GM12878 (cell line): Measurements from ENCODE around the gene RNF41. TPM values are rescaled to one million over a fixed set of nuclear protein-coding genes. Genes with fewer than 3 reads are reported as not detected.

ENCODE experiments used
- ATAC-seq: fragments of 200-7000 bp; cut with Tn5 transposase; 3 replicates; pipeline ENCODE4 v1.9.1; 2020; ENCODE audit warnings: mild to moderate bottlenecking, moderate library complexity
- BruUV-seq: library from RNA; stranded (reverse); fragments of 400-500 nt; replicated peaks from 2 replicates; lab custom pipeline; 2021; lab: Mats Ljungman, UMichigan
- CTCF ChIA-PET: fragments of 300-600 bp; sonication (Branson Sonifier 250); formaldehyde crosslinking; extraction: SDS; loops from one replicate; lab custom pipeline; 2021; ENCODE audit warnings: inconsistent platforms; lab: Yijun Ruan, JAX
- POLR2A ChIA-PET: fragments of 350-600 bp; formaldehyde crosslinking; extraction: SDS; loops from one replicate; lab custom pipeline; 2021; ENCODE audit warnings: inconsistent platforms; lab: Charles Lee
- RAD21 ChIA-PET: fragments of 300-600 bp; sonication (Branson Sonifier 250); formaldehyde crosslinking; loops from one replicate; lab custom pipeline; 2023; ENCODE audit warnings: antibody characterized with exemption; ENCODE audit not compliant: unreplicated experiment; lab: Charles Lee
- SMC1A ChIA-PET: fragments of 300-600 bp; sonication (Branson Sonifier 250); formaldehyde crosslinking; loops from one replicate; lab custom pipeline; 2023; ENCODE audit not compliant: unreplicated experiment, uncharacterized antibody; lab: Charles Lee
- DNase-seq: peaks from one replicate; pipeline ENCODE4 v3.0.0-alpha.2; 2011; ENCODE audit warnings: low read depth, low spot score
- FAIRE-seq: peaks from 3 replicates; lab custom pipeline; 2011; peaks lifted over from hg19 to GRCh38; lab: Jason Lieb, UNC
- H2AFZ ChIP-seq: 2 replicates; pipeline ENCODE4 v1.6.0; 2011; ENCODE audit warnings: low read depth, low read length, control low read depth; ENCODE audit not compliant: control insufficient read depth
- H3K27ac ChIP-seq: 2 replicates; pipeline ENCODE4 v1.5.1; 2011; ENCODE audit warnings: control low read depth; ENCODE audit not compliant: control insufficient read depth, insufficient read depth
- H3K27me3 ChIP-seq, 2 experiments: replicated peaks in 1 of 2; 2 replicates each; pipeline versions ENCODE4 v1.6.0 to v1.6.1; 2011; ENCODE audit warnings: low read length in 1 of 2; ENCODE audit not compliant: control insufficient read depth in 2 of 2, insufficient read depth in 2 of 2
- H3K36me3 ChIP-seq, 2 experiments: 2 replicates each; pipeline ENCODE4 v1.5.1; 2011; ENCODE audit warnings: low read length in 1 of 2; ENCODE audit not compliant: control insufficient read depth in 2 of 2, insufficient read depth in 2 of 2
- H3K4me1 ChIP-seq: 2 replicates; pipeline ENCODE4 v1.6.1; 2011; ENCODE audit warnings: mild to moderate bottlenecking, low read length, moderate library complexity, mixed read lengths; ENCODE audit not compliant: control insufficient read depth, insufficient read depth
- H3K4me2 ChIP-seq: 2 replicates; pipeline ENCODE4 v1.6.0; 2011; ENCODE audit warnings: control low read depth; ENCODE audit not compliant: control insufficient read depth, insufficient read depth
- H3K4me3 ChIP-seq: fragments of 200-600 bp; sonication (generic); 2 replicates; pipeline ENCODE4 v1.5.1; 2016
- H3K79me2 ChIP-seq: 2 replicates; pipeline ENCODE4 v1.6.0; 2011; ENCODE audit warnings: low read length; ENCODE audit not compliant: control insufficient read depth, insufficient read depth
- H3K9ac ChIP-seq: 2 replicates; pipeline ENCODE4 v1.8.0; 2011; ENCODE audit warnings: low read length, control low read depth, mixed read lengths; ENCODE audit not compliant: control insufficient read depth, insufficient read depth
- H3K9me3 ChIP-seq: replicated peaks from 3 replicates; pipeline ENCODE4 v1.5.1; 2011; ENCODE audit warnings: mild to moderate bottlenecking, low read length; ENCODE audit not compliant: control insufficient read depth, insufficient read depth
- H4K20me1 ChIP-seq: 2 replicates; pipeline ENCODE4 v1.6.0; 2011; ENCODE audit not compliant: control insufficient read depth, insufficient read depth
- BACH1 ChIP-seq: fragments of 450-650 bp; IDR thresholded peaks from 2 replicates; pipeline ENCODE4 v1.6.1; 2017; ENCODE audit warnings: mild to moderate bottlenecking, borderline replicate concordance
- BCL11A ChIP-seq: IDR thresholded peaks from 2 replicates; pipeline ENCODE4 v1.6.1; 2011; ENCODE audit warnings: low read depth, low read length
- CEBPB ChIP-seq, 2 experiments: fragments of 150-350 bp in 1 of 2; IDR thresholded peaks; 2 replicates each; pipeline ENCODE4 v1.6.1; 2012 to 2014; ENCODE audit warnings: low read depth in 2 of 2, low read length in 2 of 2, borderline replicate concordance in 1 of 2, inconsistent platforms in 1 of 2
- IRF4 ChIP-seq: IDR thresholded peaks from 2 replicates; pipeline ENCODE4 v1.6.1; 2011; ENCODE audit warnings: low read depth, low read length
- KLF5 ChIP-seq: fragments of 450-650 bp; IDR thresholded peaks from 2 replicates; pipeline ENCODE4 v1.6.1; 2014; ENCODE audit warnings: mild to moderate bottlenecking; ENCODE audit not compliant: partially characterized antibody
- MTA2 ChIP-seq: fragments of 450-650 bp; IDR thresholded peaks from 2 replicates; pipeline ENCODE4 v1.6.1; 2016; ENCODE audit warnings: low read depth, mild to moderate bottlenecking, moderate library complexity
- MYC ChIP-seq: IDR thresholded peaks from 2 replicates; pipeline ENCODE4 v1.6.1; 2011; ENCODE audit warnings: mild to moderate bottlenecking, low read length, moderate library complexity, inconsistent platforms; ENCODE audit not compliant: insufficient read depth, insufficient replicate concordance, insufficient read length, severe bottlenecking
- NRF1 ChIP-seq: conservative IDR thresholded peaks from 2 replicates; pipeline ENCODE4 v1.6.1; 2011; ENCODE audit warnings: mild to moderate bottlenecking, low read depth, low read length, improper control_type of control experiment
- PML ChIP-seq: IDR thresholded peaks from 2 replicates; pipeline ENCODE4 v1.6.1; 2012; ENCODE audit warnings: low read length, inconsistent platforms
- SIN3A ChIP-seq: IDR thresholded peaks from 2 replicates; pipeline ENCODE4 v1.6.1; 2012; ENCODE audit warnings: low read depth, low read length, improper control_type of control experiment
- SPI1 ChIP-seq: IDR thresholded peaks from 2 replicates; pipeline ENCODE4 v1.6.1; 2011; ENCODE audit warnings: low read depth, mild to moderate bottlenecking, low read length, moderate library complexity, borderline replicate concordance; ENCODE audit not compliant: insufficient read depth
- SRF ChIP-seq, 2 experiments: IDR thresholded peaks; 2 replicates each; pipeline ENCODE4 v1.6.1; 2011; ENCODE audit warnings: low read depth in 2 of 2, low read length in 2 of 2, mild to moderate bottlenecking in 1 of 2, moderate library complexity in 1 of 2
- ZNF217 ChIP-seq: fragments of 450-650 bp; IDR thresholded peaks from 2 replicates; pipeline ENCODE4 v1.6.1; 2017; ENCODE audit warnings: antibody characterized with exemption, mild to moderate bottlenecking
- ZNF384 ChIP-seq: IDR thresholded peaks from 2 replicates; pipeline ENCODE4 v1.6.1; 2012; ENCODE audit warnings: low read depth, mild to moderate bottlenecking, low read length, improper control_type of control experiment, borderline replicate concordance
- WGBS: methylation state at CpG from one replicate; pipeline ENCODE4 v1.1.6; 2016; ENCODE audit warnings: low lambda C conversion rate; ENCODE audit not compliant: insufficient replicate concordance, insufficient coverage; ENCODE audit errors: missing lambda C conversion rate; 5-methylcytosine and 5-hydroxymethylcytosine counted together
- in situ Hi-C: fragments of 300-500 bp; cut with MboI; formaldehyde crosslinking; loops from 9 replicates; pipeline ENCODE4 v1.14.3; 2018; ENCODE audit warnings: mixed read lengths
- intact Hi-C: fragments of 100-400 bp; cut with micrococcal nuclease; formaldehyde crosslinking; loops from one replicate; pipeline ENCODE4 v1.14.2; 2022; ENCODE audit not compliant: unreplicated experiment
- polyA plus RNA-seq, 11 experiments: library from polyadenylated mRNA; depleted of rRNA in 4 of 11; unstranded in 6 of 11; stranded (reverse) in 5 of 11; fragments of >200 nt; fragmentation: Nextera tagmentation in 4 of 11; fragmentation: Illumina TruSeq in 1 of 11; extraction: Ambion mirVana in 4 of 11; extraction: Trizol in 1 of 11; gene quantifications; 1 replicate in 1 of 11; 2 replicates in 10 of 11; pipeline versions ENCODE4 v1.2.1 to v1.2.3, GENCODE V29; 2011 to 2016; ENCODE audit warnings: inconsistent platforms in 2 of 11, missing spikeins in 2 of 11, low read depth in 1 of 11
- total RNA-seq, 4 experiments: library from RNA; depleted of rRNA in 3 of 4; stranded (reverse); fragments of >200 nt in 3 of 4; fragmentation: Illumina TruSeq in 1 of 4; extraction: Trizol in 1 of 4; gene quantifications; 2 replicates each; pipeline versions ENCODE4 v1.2.1 to v1.2.3, GENCODE V29; 2013 to 2021
- TF ChIP-seq, protein P1 (sequence below): fragments of 450-650 bp; IDR thresholded peaks from 2 replicates; pipeline ENCODE4 v1.6.1; 2017; ENCODE audit warnings: mild to moderate bottlenecking
- TF ChIP-seq, protein P2 (sequence below): IDR thresholded peaks from 2 replicates; pipeline ENCODE4 v1.6.1; 2012; ENCODE audit warnings: low read length, inconsistent platforms
- TF ChIP-seq, protein P3 (sequence below): fragments of 150-350 bp; IDR thresholded peaks from 2 replicates; pipeline ENCODE4 v1.6.1; 2016; ENCODE audit warnings: low read depth, low read length

RNF41 gene
- total and polyA plus RNA-seq, 10 of the 15 experiments (the other 5 are each of a cell fraction or from before 2014, with no cell fraction given): 11.1 to 47.8 (median 30.6) TPM

DNA sequence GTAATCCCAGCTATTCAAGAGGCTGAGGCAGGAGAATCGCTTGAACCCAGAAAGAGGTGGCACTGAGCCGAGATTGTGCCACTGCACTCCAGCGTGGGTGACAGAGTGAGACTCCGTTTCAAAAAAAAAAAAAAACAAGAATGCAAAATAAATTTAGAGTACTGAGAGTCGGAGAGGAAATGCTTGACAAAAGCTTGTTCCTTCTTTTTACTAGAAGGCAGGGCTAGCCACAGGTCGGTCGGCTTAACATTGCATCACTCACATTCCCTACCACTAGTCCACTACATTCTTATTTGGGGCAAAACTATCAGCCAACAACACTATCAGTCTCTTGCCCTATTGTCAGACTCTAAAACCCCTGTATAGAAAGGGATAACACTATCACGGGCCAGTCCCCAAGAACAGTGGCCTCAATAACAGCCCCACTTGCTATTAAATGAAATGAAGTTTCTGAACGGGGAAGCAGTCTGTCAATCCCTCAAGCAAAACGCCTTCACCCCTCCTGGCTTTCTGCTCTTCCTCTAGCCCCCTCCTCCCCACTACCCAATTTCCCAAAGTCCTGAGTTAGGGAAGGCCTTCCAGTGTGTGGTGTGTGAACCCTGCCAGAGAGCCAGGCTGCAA lies 1.0 kb downstream of the RNF41 start:
- Histone ChIP-seq H2AFZ (no peak overlapping the region), H3K36me3 (no peaks in the 10 kb centered on the region; a peak in 1 of 4 replicates), H3K9me3 (no peaks in the 10 kb centered on the region; the same call in 2 of the 3 replicates), H3K27ac (peak overlapping the region; percentile 96), H3K27me3 (no peaks in the 10 kb centered on the region), H3K79me2 (peaks cover 30% of the 10 kb centered on the region), H4K20me1 (no peaks in the 10 kb centered on the region), H3K9ac (peak overlapping the region; percentile 95), H3K4me1 (0 out of 2 replicates have a peak, but pooled peaks cover 3% of the 10 kb centered on the region), H3K4me3 (peak overlapping the region; percentile 91), H3K4me2 (peak overlapping the region; percentile 96)
- ChIA-PET RAD21 (interaction anchor here (1.2 to 3.5 kb wide), 10 partner anchors 15 to 483 kb away, joined by 3 to 41 read pairs (median 10); partner anchors contain the start of genes ANKRD52, ESYT1, MYL6 and SMARCC2), CTCF (interaction anchor here (0.7 to 4.2 kb wide), 12 partner anchors 12 to 241 kb away, joined by 3 to 107 read pairs (median 5); partner anchors contain the start of genes ESYT1, SMARCC2, STAT2 and ZC3H10), SMC1A (interaction anchor here (0.7 to 3.4 kb wide), 11 partner anchors 11 to 295 kb away, joined by 3 to 33 read pairs (median 9); partner anchors contain the start of genes CNPY2, SMARCC2 and ZC3H10), POLR2A (interaction anchor here (0.6 to 4.0 kb wide), 18 partner anchors 13 to 403 kb away, joined by 3 to 68 read pairs (median 6); partner anchors contain the start of genes COQ10A, DNAJC14, ESYT1 and RPL41)
- peak; percentile 30 for DNase-seq
- ATAC-seq: peak; percentile 2
- no TSS peak for BruUV-seq
- under 1% methylated on average over 10 of the region's 10 CpGs for WGBS
- in situ Hi-C loops (no loop called here), intact Hi-C loops (no loop called here)
- no peak for FAIRE-seq
- TF ChIP-seq PML (no peak), ZNF217 (no peak), IRF4 (no peak), MYC (no peak), SRF (IDR thresholded peaks at IDR 0.05; ENCODE audit: low read depth in 2 of 2, low read length in 2 of 2) (no peak), MTA2 (no peak), CEBPB (IDR thresholded peaks at IDR 0.05; ENCODE audit: borderline replicate concordance in 1 of 2, low read depth in 2 of 2, low read length in 2 of 2) (no peak), SPI1 (0 out of 2 replicates have a peak, but pooled peaks have one; percentile 20), SIN3A (no peak), BACH1 (no peak), BCL11A (no peak), KLF5 (no peak), NRF1 (no peak), ZNF384 (peak; percentile 64)
- TF ChIP-seq, protein P1, sequence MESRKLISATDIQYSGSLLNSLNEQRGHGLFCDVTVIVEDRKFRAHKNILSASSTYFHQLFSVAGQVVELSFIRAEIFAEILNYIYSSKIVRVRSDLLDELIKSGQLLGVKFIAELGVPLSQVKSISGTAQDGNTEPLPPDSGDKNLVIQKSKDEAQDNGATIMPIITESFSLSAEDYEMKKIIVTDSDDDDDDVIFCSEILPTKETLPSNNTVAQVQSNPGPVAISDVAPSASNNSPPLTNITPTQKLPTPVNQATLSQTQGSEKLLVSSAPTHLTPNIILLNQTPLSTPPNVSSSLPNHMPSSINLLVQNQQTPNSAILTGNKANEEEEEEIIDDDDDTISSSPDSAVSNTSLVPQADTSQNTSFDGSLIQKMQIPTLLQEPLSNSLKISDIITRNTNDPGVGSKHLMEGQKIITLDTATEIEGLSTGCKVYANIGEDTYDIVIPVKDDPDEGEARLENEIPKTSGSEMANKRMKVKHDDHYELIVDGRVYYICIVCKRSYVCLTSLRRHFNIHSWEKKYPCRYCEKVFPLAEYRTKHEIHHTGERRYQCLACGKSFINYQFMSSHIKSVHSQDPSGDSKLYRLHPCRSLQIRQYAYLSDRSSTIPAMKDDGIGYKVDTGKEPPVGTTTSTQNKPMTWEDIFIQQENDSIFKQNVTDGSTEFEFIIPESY: no peak
- TF ChIP-seq, protein P2, sequence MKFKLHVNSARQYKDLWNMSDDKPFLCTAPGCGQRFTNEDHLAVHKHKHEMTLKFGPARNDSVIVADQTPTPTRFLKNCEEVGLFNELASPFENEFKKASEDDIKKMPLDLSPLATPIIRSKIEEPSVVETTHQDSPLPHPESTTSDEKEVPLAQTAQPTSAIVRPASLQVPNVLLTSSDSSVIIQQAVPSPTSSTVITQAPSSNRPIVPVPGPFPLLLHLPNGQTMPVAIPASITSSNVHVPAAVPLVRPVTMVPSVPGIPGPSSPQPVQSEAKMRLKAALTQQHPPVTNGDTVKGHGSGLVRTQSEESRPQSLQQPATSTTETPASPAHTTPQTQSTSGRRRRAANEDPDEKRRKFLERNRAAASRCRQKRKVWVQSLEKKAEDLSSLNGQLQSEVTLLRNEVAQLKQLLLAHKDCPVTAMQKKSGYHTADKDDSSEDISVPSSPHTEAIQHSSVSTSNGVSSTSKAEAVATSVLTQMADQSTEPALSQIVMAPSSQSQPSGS: no peak
- TF ChIP-seq, protein P3, sequence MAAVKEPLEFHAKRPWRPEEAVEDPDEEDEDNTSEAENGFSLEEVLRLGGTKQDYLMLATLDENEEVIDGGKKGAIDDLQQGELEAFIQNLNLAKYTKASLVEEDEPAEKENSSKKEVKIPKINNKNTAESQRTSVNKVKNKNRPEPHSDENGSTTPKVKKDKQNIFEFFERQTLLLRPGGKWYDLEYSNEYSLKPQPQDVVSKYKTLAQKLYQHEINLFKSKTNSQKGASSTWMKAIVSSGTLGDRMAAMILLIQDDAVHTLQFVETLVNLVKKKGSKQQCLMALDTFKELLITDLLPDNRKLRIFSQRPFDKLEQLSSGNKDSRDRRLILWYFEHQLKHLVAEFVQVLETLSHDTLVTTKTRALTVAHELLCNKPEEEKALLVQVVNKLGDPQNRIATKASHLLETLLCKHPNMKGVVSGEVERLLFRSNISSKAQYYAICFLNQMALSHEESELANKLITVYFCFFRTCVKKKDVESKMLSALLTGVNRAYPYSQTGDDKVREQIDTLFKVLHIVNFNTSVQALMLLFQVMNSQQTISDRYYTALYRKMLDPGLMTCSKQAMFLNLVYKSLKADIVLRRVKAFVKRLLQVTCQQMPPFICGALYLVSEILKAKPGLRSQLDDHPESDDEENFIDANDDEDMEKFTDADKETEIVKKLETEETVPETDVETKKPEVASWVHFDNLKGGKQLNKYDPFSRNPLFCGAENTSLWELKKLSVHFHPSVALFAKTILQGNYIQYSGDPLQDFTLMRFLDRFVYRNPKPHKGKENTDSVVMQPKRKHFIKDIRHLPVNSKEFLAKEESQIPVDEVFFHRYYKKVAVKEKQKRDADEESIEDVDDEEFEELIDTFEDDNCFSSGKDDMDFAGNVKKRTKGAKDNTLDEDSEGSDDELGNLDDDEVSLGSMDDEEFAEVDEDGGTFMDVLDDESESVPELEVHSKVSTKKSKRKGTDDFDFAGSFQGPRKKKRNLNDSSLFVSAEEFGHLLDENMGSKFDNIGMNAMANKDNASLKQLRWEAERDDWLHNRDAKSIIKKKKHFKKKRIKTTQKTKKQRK: no peak
